Measurements from ENCODE around the gene MAML2. TPM values are rescaled to one million over a fixed set of nuclear protein-coding genes. Genes with fewer than 3 reads are reported as not detected.

Gene MAML2
- total and polyA plus RNA-seq, 2 of the 13 experiments (the other 11 are each of a cell fraction or from before 2014, with no cell fraction given) = 2.3 to 25.9 TPM

DNA sequence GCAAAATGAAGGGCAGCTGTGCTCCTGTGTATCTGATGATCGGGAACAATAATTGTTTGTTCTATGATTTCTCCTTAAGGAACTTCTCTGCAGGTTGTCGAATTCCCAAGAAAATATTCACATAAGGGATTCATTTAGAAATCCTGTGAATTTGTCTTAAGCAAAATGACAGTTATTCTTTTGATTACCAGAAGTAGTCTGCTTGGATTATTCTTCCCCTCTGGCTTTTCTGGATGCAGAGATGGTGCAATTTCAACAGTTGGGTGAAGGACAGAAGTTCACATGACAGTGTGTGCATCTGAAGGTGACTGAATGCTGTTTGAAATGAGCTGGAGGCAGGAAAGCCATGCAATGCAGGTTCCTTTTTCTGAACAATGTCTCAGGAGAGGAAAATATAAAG lies 281.9 kb downstream of the MAML2 start (continued):
- TF ChIP-seq, protein P1, sequence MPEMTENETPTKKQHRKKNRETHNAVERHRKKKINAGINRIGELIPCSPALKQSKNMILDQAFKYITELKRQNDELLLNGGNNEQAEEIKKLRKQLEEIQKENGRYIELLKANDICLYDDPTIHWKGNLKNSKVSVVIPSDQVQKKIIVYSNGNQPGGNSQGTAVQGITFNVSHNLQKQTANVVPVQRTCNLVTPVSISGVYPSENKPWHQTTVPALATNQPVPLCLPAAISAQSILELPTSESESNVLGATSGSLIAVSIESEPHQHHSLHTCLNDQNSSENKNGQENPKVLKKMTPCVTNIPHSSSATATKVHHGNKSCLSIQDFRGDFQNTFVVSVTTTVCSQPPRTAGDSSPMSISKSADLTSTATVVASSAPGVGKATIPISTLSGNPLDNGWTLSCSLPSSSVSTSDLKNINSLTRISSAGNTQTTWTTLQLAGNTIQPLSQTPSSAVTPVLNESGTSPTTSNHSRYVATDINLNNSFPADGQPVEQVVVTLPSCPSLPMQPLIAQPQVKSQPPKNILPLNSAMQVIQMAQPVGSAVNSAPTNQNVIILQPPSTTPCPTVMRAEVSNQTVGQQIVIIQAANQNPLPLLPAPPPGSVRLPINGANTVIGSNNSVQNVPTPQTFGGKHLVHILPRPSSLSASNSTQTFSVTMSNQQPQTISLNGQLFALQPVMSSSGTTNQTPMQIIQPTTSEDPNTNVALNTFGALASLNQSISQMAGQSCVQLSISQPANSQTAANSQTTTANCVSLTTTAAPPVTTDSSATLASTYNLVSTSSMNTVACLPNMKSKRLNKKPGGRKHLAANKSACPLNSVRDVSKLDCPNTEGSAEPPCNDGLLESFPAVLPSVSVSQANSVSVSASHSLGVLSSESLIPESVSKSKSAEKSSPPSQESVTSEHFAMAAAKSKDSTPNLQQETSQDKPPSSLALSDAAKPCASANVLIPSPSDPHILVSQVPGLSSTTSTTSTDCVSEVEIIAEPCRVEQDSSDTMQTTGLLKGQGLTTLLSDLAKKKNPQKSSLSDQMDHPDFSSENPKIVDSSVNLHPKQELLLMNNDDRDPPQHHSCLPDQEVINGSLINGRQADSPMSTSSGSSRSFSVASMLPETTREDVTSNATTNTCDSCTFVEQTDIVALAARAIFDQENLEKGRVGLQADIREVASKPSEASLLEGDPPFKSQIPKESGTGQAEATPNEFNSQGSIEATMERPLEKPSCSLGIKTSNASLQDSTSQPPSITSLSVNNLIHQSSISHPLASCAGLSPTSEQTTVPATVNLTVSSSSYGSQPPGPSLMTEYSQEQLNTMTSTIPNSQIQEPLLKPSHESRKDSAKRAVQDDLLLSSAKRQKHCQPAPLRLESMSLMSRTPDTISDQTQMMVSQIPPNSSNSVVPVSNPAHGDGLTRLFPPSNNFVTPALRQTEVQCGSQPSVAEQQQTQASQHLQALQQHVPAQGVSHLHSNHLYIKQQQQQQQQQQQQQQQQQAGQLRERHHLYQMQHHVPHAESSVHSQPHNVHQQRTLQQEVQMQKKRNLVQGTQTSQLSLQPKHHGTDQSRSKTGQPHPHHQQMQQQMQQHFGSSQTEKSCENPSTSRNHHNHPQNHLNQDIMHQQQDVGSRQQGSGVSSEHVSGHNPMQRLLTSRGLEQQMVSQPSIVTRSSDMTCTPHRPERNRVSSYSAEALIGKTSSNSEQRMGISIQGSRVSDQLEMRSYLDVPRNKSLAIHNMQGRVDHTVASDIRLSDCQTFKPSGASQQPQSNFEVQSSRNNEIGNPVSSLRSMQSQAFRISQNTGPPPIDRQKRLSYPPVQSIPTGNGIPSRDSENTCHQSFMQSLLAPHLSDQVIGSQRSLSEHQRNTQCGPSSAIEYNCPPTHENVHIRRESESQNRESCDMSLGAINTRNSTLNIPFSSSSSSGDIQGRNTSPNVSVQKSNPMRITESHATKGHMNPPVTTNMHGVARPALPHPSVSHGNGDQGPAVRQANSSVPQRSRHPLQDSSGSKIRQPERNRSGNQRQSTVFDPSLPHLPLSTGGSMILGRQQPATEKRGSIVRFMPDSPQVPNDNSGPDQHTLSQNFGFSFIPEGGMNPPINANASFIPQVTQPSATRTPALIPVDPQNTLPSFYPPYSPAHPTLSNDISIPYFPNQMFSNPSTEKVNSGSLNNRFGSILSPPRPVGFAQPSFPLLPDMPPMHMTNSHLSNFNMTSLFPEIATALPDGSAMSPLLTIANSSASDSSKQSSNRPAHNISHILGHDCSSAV (CRISPR knock-in tag; IDR thresholded peaks at IDR 0.05; ENCODE audit: borderline replicate concordance) = no peak
- TF ChIP-seq, protein P2, sequence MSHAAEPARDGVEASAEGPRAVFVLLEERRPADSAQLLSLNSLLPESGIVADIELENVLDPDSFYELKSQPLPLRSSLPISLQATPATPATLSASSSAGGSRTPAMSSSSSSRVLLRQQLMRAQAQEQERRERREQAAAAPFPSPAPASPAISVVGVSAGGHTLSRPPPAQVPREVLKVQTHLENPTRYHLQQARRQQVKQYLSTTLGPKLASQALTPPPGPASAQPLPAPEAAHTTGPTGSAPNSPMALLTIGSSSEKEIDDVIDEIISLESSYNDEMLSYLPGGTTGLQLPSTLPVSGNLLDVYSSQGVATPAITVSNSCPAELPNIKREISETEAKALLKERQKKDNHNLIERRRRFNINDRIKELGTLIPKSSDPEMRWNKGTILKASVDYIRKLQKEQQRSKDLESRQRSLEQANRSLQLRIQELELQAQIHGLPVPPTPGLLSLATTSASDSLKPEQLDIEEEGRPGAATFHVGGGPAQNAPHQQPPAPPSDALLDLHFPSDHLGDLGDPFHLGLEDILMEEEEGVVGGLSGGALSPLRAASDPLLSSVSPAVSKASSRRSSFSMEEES (CRISPR knock-in tag; IDR thresholded peaks at IDR 0.05) = peak; percentile 28; the same call in 1 of the 2 replicates
- TF ChIP-seq, protein P3, sequence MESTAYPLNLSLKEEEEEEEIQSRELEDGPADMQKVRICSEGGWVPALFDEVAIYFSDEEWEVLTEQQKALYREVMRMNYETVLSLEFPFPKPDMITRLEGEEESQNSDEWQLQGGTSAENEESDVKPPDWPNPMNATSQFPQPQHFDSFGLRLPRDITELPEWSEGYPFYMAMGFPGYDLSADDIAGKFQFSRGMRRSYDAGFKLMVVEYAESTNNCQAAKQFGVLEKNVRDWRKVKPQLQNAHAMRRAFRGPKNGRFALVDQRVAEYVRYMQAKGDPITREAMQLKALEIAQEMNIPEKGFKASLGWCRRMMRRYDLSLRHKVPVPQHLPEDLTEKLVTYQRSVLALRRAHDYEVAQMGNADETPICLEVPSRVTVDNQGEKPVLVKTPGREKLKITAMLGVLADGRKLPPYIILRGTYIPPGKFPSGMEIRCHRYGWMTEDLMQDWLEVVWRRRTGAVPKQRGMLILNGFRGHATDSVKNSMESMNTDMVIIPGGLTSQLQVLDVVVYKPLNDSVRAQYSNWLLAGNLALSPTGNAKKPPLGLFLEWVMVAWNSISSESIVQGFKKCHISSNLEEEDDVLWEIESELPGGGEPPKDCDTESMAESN (CRISPR knock-in tag; conservative IDR thresholded peaks at IDR 0.05) = no peak
- peak; percentile 76; the same call in 1 of the 2 replicates for TF ChIP-seq CEBPB (IDR thresholded peaks at IDR 0.05; ENCODE audit: borderline replicate concordance, low read depth, low read length)
- TF ChIP-seq, protein P4, sequence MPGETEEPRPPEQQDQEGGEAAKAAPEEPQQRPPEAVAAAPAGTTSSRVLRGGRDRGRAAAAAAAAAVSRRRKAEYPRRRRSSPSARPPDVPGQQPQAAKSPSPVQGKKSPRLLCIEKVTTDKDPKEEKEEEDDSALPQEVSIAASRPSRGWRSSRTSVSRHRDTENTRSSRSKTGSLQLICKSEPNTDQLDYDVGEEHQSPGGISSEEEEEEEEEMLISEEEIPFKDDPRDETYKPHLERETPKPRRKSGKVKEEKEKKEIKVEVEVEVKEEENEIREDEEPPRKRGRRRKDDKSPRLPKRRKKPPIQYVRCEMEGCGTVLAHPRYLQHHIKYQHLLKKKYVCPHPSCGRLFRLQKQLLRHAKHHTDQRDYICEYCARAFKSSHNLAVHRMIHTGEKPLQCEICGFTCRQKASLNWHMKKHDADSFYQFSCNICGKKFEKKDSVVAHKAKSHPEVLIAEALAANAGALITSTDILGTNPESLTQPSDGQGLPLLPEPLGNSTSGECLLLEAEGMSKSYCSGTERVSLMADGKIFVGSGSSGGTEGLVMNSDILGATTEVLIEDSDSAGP (CRISPR knock-in tag; IDR thresholded peaks at IDR 0.05; ENCODE audit: borderline replicate concordance) = no peak
- TF ChIP-seq RORA (CRISPR knock-in tag; IDR thresholded peaks at IDR 0.05) = no peak
- TF ChIP-seq, protein P5, sequence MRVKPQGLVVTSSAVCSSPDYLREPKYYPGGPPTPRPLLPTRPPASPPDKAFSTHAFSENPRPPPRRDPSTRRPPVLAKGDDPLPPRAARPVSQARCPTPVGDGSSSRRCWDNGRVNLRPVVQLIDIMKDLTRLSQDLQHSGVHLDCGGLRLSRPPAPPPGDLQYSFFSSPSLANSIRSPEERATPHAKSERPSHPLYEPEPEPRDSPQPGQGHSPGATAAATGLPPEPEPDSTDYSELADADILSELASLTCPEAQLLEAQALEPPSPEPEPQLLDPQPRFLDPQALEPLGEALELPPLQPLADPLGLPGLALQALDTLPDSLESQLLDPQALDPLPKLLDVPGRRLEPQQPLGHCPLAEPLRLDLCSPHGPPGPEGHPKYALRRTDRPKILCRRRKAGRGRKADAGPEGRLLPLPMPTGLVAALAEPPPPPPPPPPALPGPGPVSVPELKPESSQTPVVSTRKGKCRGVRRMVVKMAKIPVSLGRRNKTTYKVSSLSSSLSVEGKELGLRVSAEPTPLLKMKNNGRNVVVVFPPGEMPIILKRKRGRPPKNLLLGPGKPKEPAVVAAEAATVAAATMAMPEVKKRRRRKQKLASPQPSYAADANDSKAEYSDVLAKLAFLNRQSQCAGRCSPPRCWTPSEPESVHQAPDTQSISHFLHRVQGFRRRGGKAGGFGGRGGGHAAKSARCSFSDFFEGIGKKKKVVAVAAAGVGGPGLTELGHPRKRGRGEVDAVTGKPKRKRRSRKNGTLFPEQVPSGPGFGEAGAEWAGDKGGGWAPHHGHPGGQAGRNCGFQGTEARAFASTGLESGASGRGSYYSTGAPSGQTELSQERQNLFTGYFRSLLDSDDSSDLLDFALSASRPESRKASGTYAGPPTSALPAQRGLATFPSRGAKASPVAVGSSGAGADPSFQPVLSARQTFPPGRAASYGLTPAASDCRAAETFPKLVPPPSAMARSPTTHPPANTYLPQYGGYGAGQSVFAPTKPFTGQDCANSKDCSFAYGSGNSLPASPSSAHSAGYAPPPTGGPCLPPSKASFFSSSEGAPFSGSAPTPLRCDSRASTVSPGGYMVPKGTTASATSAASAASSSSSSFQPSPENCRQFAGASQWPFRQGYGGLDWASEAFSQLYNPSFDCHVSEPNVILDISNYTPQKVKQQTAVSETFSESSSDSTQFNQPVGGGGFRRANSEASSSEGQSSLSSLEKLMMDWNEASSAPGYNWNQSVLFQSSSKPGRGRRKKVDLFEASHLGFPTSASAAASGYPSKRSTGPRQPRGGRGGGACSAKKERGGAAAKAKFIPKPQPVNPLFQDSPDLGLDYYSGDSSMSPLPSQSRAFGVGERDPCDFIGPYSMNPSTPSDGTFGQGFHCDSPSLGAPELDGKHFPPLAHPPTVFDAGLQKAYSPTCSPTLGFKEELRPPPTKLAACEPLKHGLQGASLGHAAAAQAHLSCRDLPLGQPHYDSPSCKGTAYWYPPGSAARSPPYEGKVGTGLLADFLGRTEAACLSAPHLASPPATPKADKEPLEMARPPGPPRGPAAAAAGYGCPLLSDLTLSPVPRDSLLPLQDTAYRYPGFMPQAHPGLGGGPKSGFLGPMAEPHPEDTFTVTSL (CRISPR knock-in tag; IDR thresholded peaks at IDR 0.05; ENCODE audit: borderline replicate concordance) = no peak
- TF ChIP-seq KLF12 (CRISPR knock-in tag; IDR thresholded peaks at IDR 0.05; ENCODE audit: borderline replicate concordance) = no peak
